H1 (cell line): ENCODE measurements around the gene HNF4A. TPM values are rescaled to one million over a fixed set of nuclear protein-coding genes. Genes with fewer than 3 reads are reported as not detected.

Source experiments
- CTCF ChIA-PET: fragments of 300-600 bp; sonication (Branson Sonifier 250); formaldehyde crosslinking; loops from one replicate; lab custom pipeline; 2021; ENCODE audit not compliant: partially characterized antibody; lab: Charles Lee
- POLR2A ChIA-PET: fragments of 300-600 bp; sonication (Branson Sonifier 250); formaldehyde crosslinking; loops from one replicate; lab custom pipeline; 2021; ENCODE audit warnings: inconsistent platforms; ENCODE audit not compliant: partially characterized antibody; lab: Charles Lee
- DNase-seq, 2 experiments: peaks; one replicate each; pipeline versions ENCODE4 v3.0.0 to v3.0.0-alpha.2; 2010 to 2022; ENCODE audit warnings: low spot score in 2 of 2, low read depth in 1 of 2, mixed read lengths in 1 of 2
- FAIRE-seq: peaks from 2 replicates; lab custom pipeline; 2011; peaks lifted over from hg19 to GRCh38; lab: Jason Lieb, UNC
- H2AFZ ChIP-seq: 2 replicates; pipeline ENCODE4 v1.8.1; 2012; ENCODE audit warnings: low read length, inconsistent platforms
- H2AK5ac ChIP-seq: 2 replicates; pipeline ENCODE4 v1.6.1; 2013; ENCODE audit warnings: low read depth, low read length
- H2BK120ac ChIP-seq: replicated peaks from 2 replicates; pipeline ENCODE3; 2013; ENCODE audit warnings: low read depth, low read length, inconsistent platforms
- H2BK12ac ChIP-seq: 2 replicates; pipeline ENCODE4 v1.6.1; 2013; ENCODE audit warnings: low read depth, low read length
- H2BK15ac ChIP-seq: 2 replicates; pipeline ENCODE4 v1.6.1; 2013; ENCODE audit warnings: low read length
- H2BK20ac ChIP-seq: 2 replicates; pipeline ENCODE4 v1.6.1; 2013; ENCODE audit warnings: low read length
- H2BK5ac ChIP-seq: 2 replicates; pipeline ENCODE4 v1.6.1; 2013; ENCODE audit warnings: low read depth, low read length
- H3K14ac ChIP-seq: 2 replicates; pipeline ENCODE4 v1.6.1; 2013; ENCODE audit warnings: inconsistent platforms; ENCODE audit not compliant: insufficient read length
- H3K18ac ChIP-seq: 2 replicates; pipeline ENCODE4 v1.6.1; 2013; ENCODE audit warnings: low read length; ENCODE audit errors: extremely low read depth
- H3K23ac ChIP-seq: 2 replicates; pipeline ENCODE4 v1.6.1; 2013; ENCODE audit warnings: inconsistent platforms; ENCODE audit not compliant: insufficient read length
- H3K23me2 ChIP-seq: 2 replicates; pipeline ENCODE4 v1.6.1; 2013; ENCODE audit warnings: low read depth, low read length
- H3K27ac ChIP-seq: 2 replicates; pipeline ENCODE4 v1.6.1; 2011; ENCODE audit warnings: low read depth, low read length, inconsistent platforms
- H3K27me3 ChIP-seq, 4 experiments: replicated peaks in 1 of 4; 1 replicate in 1 of 4; 2 replicates in 3 of 4; pipeline versions ENCODE4 v1.6.1 to v1.8.1; 2011 to 2013; ENCODE audit warnings: low read length in 3 of 4, mild to moderate bottlenecking in 3 of 4, inconsistent platforms in 2 of 4, mixed read lengths in 2 of 4, moderate library complexity in 1 of 4; ENCODE audit not compliant: control insufficient read depth in 3 of 4, insufficient read depth in 3 of 4; ENCODE audit errors: extremely low read depth in 1 of 4
- H3K36me3 ChIP-seq, 4 experiments: 2 replicates each; pipeline versions ENCODE4 v1.6.1 to v1.8.1; 2011 to 2013; ENCODE audit warnings: mild to moderate bottlenecking in 4 of 4, low read length in 3 of 4, moderate library complexity in 2 of 4, control low read depth in 1 of 4, inconsistent platforms in 1 of 4; ENCODE audit not compliant: insufficient read depth in 4 of 4, control insufficient read depth in 2 of 4
- H3K4ac ChIP-seq: replicated peaks from 2 replicates; pipeline ENCODE3; 2013; ENCODE audit warnings: low read length, low read depth, mixed read lengths, inconsistent platforms; ENCODE audit not compliant: insufficient read length
- H3K4me1 ChIP-seq, 4 experiments: replicated peaks in 1 of 4; 1 replicate in 1 of 4; 2 replicates in 3 of 4; pipeline versions ENCODE4 v1.6.1 to v1.8.1; 2011 to 2013; ENCODE audit warnings: low read length in 3 of 4, inconsistent platforms in 2 of 4, mixed read lengths in 1 of 4; ENCODE audit not compliant: insufficient read depth in 4 of 4, control insufficient read depth in 3 of 4
- H3K4me2 ChIP-seq, 2 experiments: 2 replicates each; pipeline versions ENCODE4 v1.6.1 to v1.8.1; 2011 to 2013; ENCODE audit warnings: low read depth in 2 of 2, low read length in 2 of 2, control low read depth in 1 of 2, inconsistent platforms in 1 of 2, mild to moderate bottlenecking in 1 of 2; ENCODE audit not compliant: insufficient read depth in 1 of 2
- H3K4me3 ChIP-seq, 4 experiments: fragments of 200-600, 300-600 bp in 1 of 4; sonication (generic), shearing (Covaris generic), sonication (Bioruptor Twin) in 1 of 4; 2 replicates each; pipeline versions ENCODE4 v1.5.1 to v1.8.1; 2011 to 2016; ENCODE audit warnings: low read length in 4 of 4, low read depth in 3 of 4, control low read depth in 2 of 4, inconsistent platforms in 2 of 4, mild to moderate bottlenecking in 2 of 4, mixed read lengths in 1 of 4, moderate library complexity in 1 of 4; ENCODE audit not compliant: insufficient read depth in 2 of 4; ENCODE audit errors: extremely low read depth in 1 of 4
- H3K56ac ChIP-seq: replicated peaks from 2 replicates; pipeline ENCODE3; 2013; ENCODE audit warnings: low read depth, mild to moderate bottlenecking, mixed read lengths, low read length, inconsistent platforms; ENCODE audit not compliant: insufficient read length
- H3K79me1 ChIP-seq: 2 replicates; pipeline ENCODE4 v1.6.1; 2013; ENCODE audit warnings: low read depth, low read length, control low read depth
- H3K79me2 ChIP-seq, 2 experiments: 2 replicates each; pipeline versions ENCODE4 v1.6.1 to v1.8.1; 2012 to 2013; ENCODE audit warnings: low read length in 2 of 2, mild to moderate bottlenecking in 2 of 2, inconsistent platforms in 1 of 2; ENCODE audit not compliant: insufficient read depth in 2 of 2, control insufficient read depth in 1 of 2
- H3K9ac ChIP-seq, 4 experiments: replicated peaks in 1 of 4; 1 replicate in 1 of 4; 2 replicates in 3 of 4; pipeline versions ENCODE4 v1.6.1 to v1.8.1; 2011 to 2013; ENCODE audit warnings: low read depth in 3 of 4, low read length in 3 of 4, control low read depth in 2 of 4, mild to moderate bottlenecking in 2 of 4, moderate library complexity in 2 of 4, inconsistent platforms in 1 of 4; ENCODE audit errors: extremely low read depth in 1 of 4
- H3K9me3 ChIP-seq, 2 experiments: 2 replicates each; pipeline versions ENCODE4 v1.6.1 to v1.8.1; 2012 to 2013; ENCODE audit warnings: mild to moderate bottlenecking in 2 of 2, moderate library complexity in 2 of 2, control low read depth in 1 of 2, inconsistent platforms in 1 of 2, low read depth in 1 of 2, low read length in 1 of 2, mixed read lengths in 1 of 2; ENCODE audit not compliant: insufficient read depth in 2 of 2
- H4K20me1 ChIP-seq, 2 experiments: replicated peaks in 1 of 2; 2 replicates each; pipeline versions ENCODE3 to v1.8.1; 2011 to 2013; ENCODE audit warnings: inconsistent platforms in 2 of 2, low read length in 2 of 2, mild to moderate bottlenecking in 1 of 2; ENCODE audit not compliant: insufficient read depth in 2 of 2, control insufficient read depth in 1 of 2
- H4K5ac ChIP-seq: 2 replicates; pipeline ENCODE4 v1.6.1; 2013; ENCODE audit warnings: low read length, low read depth, mixed read lengths, inconsistent platforms; ENCODE audit not compliant: insufficient read length
- H4K8ac ChIP-seq: 2 replicates; pipeline ENCODE4 v1.8.0; 2013; ENCODE audit warnings: mild to moderate bottlenecking, moderate library complexity, low read length, inconsistent platforms; ENCODE audit not compliant: insufficient read depth; ENCODE audit errors: extremely low read depth
- H4K91ac ChIP-seq: replicated peaks from 2 replicates; pipeline ENCODE3; 2013; ENCODE audit warnings: low read length, mixed read lengths, inconsistent platforms; ENCODE audit not compliant: insufficient read length
- EP300 ChIP-seq, 2 experiments: IDR thresholded peaks; 1 replicate in 1 of 2; 2 replicates in 1 of 2; pipeline ENCODE4 v1.6.1; 2011 to 2012; ENCODE audit warnings: low read depth in 2 of 2, low read length in 2 of 2, mild to moderate bottlenecking in 2 of 2, borderline replicate concordance in 1 of 2, inconsistent platforms in 1 of 2, moderate library complexity in 1 of 2
- GTF2F1 ChIP-seq: IDR thresholded peaks from 2 replicates; pipeline ENCODE4 v1.6.1; 2012; ENCODE audit warnings: low read depth, low read length, improper control_type of control experiment, borderline replicate concordance
- KDM5A ChIP-seq: fragments of 200-600 bp; IDR thresholded peaks from 2 replicates; pipeline ENCODE4 v1.7.1; 2012; ENCODE audit warnings: mild to moderate bottlenecking, low read length, inconsistent platforms, mixed read lengths
- NANOG ChIP-seq: IDR thresholded peaks from 2 replicates; pipeline ENCODE4 v1.6.1; 2011; ENCODE audit warnings: low read length, low read depth, mild to moderate bottlenecking, inconsistent platforms; ENCODE audit not compliant: insufficient read depth, poor library complexity, severe bottlenecking
- NRF1 ChIP-seq: IDR thresholded peaks from 2 replicates; pipeline ENCODE4 v1.6.1; 2011; ENCODE audit warnings: mild to moderate bottlenecking, low read depth, low read length, improper control_type of control experiment
- WGBS, 2 experiments: shearing (Covaris generic) in 1 of 2; methylation state at CpG; one replicate each; pipeline versions ENCODE4 v1.1.6 to v1.1.7; 2013 to 2015; ENCODE audit warnings: low lambda C conversion rate in 2 of 2, mixed read lengths in 2 of 2, inconsistent platforms in 1 of 2, low coverage in 1 of 2, missing lambda C conversion rate in 1 of 2; ENCODE audit not compliant: insufficient replicate concordance in 2 of 2, insufficient coverage in 1 of 2, insufficient read length in 1 of 2; ENCODE audit errors: extremely low coverage in 1 of 2, missing lambda C conversion rate in 1 of 2; 5-methylcytosine and 5-hydroxymethylcytosine counted together
- polyA plus RNA-seq, 7 experiments: library from polyadenylated mRNA; depleted of rRNA in 3 of 7; stranded (reverse) in 5 of 7; unstranded in 2 of 7; fragments of >200 nt in 5 of 7; fragments of 200-250 nt in 2 of 7; gene quantifications; 1 replicate in 5 of 7; 2 replicates in 1 of 7; 4 replicates in 1 of 7; pipeline versions ENCODE4 v1.2.1 to v1.2.3, GENCODE V29; 2011 to 2013; ENCODE audit warnings: missing spikeins in 2 of 7, mixed read lengths in 2 of 7
- total RNA-seq: library from RNA; stranded (reverse); fragmentation: NEBNext Ultra II Directional; extraction: Animal tissue kit (Norgen Biotek cat#: 25700); gene quantifications from 2 replicates; pipeline ENCODE4 v1.2.1, GENCODE V29; 2021
- TF ChIP-seq, protein P1 (sequence below): IDR thresholded peaks from 2 replicates; pipeline ENCODE4 v1.6.1; 2012; ENCODE audit warnings: inconsistent platforms

Gene HNF4A
- total and polyA plus RNA-seq, 2 of the 8 experiments (the other 6 are each of a cell fraction or from before 2014, with no cell fraction given), result 0.03 TPM; not detected in 1

GRCh38 chr20:44455126-44455525 lies 99.6 kb downstream of the HNF4A start:
- ChIA-PET CTCF (interaction anchor here (0.8 to 1.7 kb wide), 2 partner anchors 66 to 70 kb away, joined by 4 to 9 read pairs; no protein-coding TSS in a partner anchor), POLR2A (no interaction called here)
- Histone ChIP-seq H3K9ac (no peak overlapping the region), H2AK5ac (no peak overlapping the region), H4K5ac (no peak overlapping the region), H3K79me2 (no peaks in the 10 kb centered on the region), H2BK5ac (no peak overlapping the region), H3K23ac (no peak overlapping the region), H3K27me3 (no peaks in the 10 kb centered on the region), H3K36me3 (no peaks in the 10 kb centered on the region), H2AFZ (no peak overlapping the region), H3K4me3 (no peak overlapping the region), H3K56ac (no peak overlapping the region), H3K4ac (no peak overlapping the region), H3K18ac (no peak overlapping the region), H3K23me2 (no peaks in the 10 kb centered on the region), H3K14ac (no peak overlapping the region), H4K8ac (no peak overlapping the region), H2BK12ac (no peak overlapping the region), H4K91ac (no peak overlapping the region), H2BK15ac (no peak overlapping the region), H3K4me2 (no peak overlapping the region), H3K9me3 (no peaks in the 10 kb centered on the region), H2BK20ac (no peak overlapping the region), H2BK120ac (no peak overlapping the region), H3K4me1 (no peaks in the 10 kb centered on the region), H4K20me1 (peaks cover 0 to 2% of the 10 kb centered on the region in 2 experiments), H3K27ac (no peak overlapping the region), H3K79me1 (no peaks in the 10 kb centered on the region)
- no peak for FAIRE-seq
- 92% methylated on average over 3 of the region's 3 CpGs; no CpG with 5 or more reads in 1 of the 2 experiments for WGBS, 2 experiments
- no peak for DNase-seq
- TF ChIP-seq EP300 (IDR thresholded peaks at IDR 0.05; ENCODE audit: borderline replicate concordance in 1 of 2, low read depth in 2 of 2, low read length in 2 of 2), result no peak
- TF ChIP-seq KDM5A, result no peak
- TF ChIP-seq NANOG, result no peak
- TF ChIP-seq GTF2F1, result no peak
- TF ChIP-seq, protein P1, sequence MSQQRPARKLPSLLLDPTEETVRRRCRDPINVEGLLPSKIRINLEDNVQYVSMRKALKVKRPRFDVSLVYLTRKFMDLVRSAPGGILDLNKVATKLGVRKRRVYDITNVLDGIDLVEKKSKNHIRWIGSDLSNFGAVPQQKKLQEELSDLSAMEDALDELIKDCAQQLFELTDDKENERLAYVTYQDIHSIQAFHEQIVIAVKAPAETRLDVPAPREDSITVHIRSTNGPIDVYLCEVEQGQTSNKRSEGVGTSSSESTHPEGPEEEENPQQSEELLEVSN, result no peak
- TF ChIP-seq NRF1, result no peak
